Measurements from ENCODE around the gene C19orf67.

- no peak for TF ChIP-seq CTCF (IDR thresholded peaks at IDR 0.05 in 8 of 11, conservative IDR thresholded peaks at IDR 0.05 in 3 of 11)
- TF ChIP-seq POLR2A (IDR thresholded peaks at IDR 0.05), result no peak
- no peak for TF ChIP-seq POLR2AphosphoS5 (IDR thresholded peaks at IDR 0.05)
Observed at GRCh38 chr19:14033946-14034345, 51.6 kb downstream of the C19orf67 start.

Data from spleen (tissue), 7 donors.